Keratinocyte (primary cell): Measurements from ENCODE around the gene DGCR8. TPM values are rescaled to one million over a fixed set of nuclear protein-coding genes. Genes with fewer than 3 reads are reported as not detected.
A peak's percentile ranks its signal among the peaks of the same experiment; 100 is the strongest.

Experiments
- DNase-seq: peaks from one replicate; pipeline ENCODE4 v3.0.0-alpha.2; 2011; ENCODE audit warnings: low read depth, missing footprints, low spot score
- FAIRE-seq: peaks from 2 replicates; lab custom pipeline; 2011; peaks lifted over from hg19 to GRCh38; lab: Jason Lieb, UNC
- H2AFZ ChIP-seq: 2 replicates; pipeline ENCODE4 v1.6.0; 2012; ENCODE audit warnings: low read length, control low read depth, inconsistent platforms; ENCODE audit not compliant: control insufficient read depth
- H3K27ac ChIP-seq: 2 replicates; pipeline ENCODE4 v1.5.1; 2011; ENCODE audit warnings: low read length; ENCODE audit not compliant: control insufficient read depth, insufficient read depth
- H3K27me3 ChIP-seq: 3 replicates; pipeline ENCODE4 v1.6.0; 2011; ENCODE audit warnings: low read length; ENCODE audit not compliant: control insufficient read depth, insufficient read depth; ENCODE audit errors: extremely low read depth
- H3K36me3 ChIP-seq, 2 experiments: 2 replicates in 1 of 2; 3 replicates in 1 of 2; pipeline ENCODE4 v1.5.1; 2011; ENCODE audit warnings: low read length in 2 of 2, mild to moderate bottlenecking in 1 of 2; ENCODE audit not compliant: control insufficient read depth in 2 of 2, insufficient read depth in 2 of 2; ENCODE audit errors: extremely low read depth in 1 of 2
- H3K4me1 ChIP-seq: 3 replicates; pipeline ENCODE4 v1.5.1; 2011; ENCODE audit warnings: low read length; ENCODE audit not compliant: control insufficient read depth, insufficient read depth; ENCODE audit errors: extremely low read depth
- H3K4me2 ChIP-seq: 3 replicates; pipeline ENCODE4 v1.6.0; 2011; ENCODE audit warnings: low read depth, low read length; ENCODE audit not compliant: control insufficient read depth, insufficient read depth; ENCODE audit errors: extremely low read depth
- H3K4me3 ChIP-seq, 3 experiments: fragments of 200-600 bp in 1 of 3; sonication (generic) in 1 of 3; 2 replicates in 2 of 3; 3 replicates in 1 of 3; pipeline ENCODE4 v1.5.1; 2011 to 2016; ENCODE audit warnings: low read length in 3 of 3, mild to moderate bottlenecking in 3 of 3, control low read depth in 2 of 3, inconsistent platforms in 1 of 3, low read depth in 1 of 3, mixed read lengths in 1 of 3, mixed run types in 1 of 3, moderate library complexity in 1 of 3; ENCODE audit not compliant: control insufficient read depth in 2 of 3, insufficient read depth in 2 of 3; ENCODE audit errors: extremely low read depth in 1 of 3
- H3K79me2 ChIP-seq: 2 replicates; pipeline ENCODE4 v1.6.0; 2012; ENCODE audit warnings: low read length; ENCODE audit not compliant: control insufficient read depth, insufficient read depth
- H3K9ac ChIP-seq: 3 replicates; pipeline ENCODE4 v1.6.0; 2011; ENCODE audit warnings: low read length; ENCODE audit not compliant: control insufficient read depth, insufficient read depth; ENCODE audit errors: extremely low read depth
- H3K9me1 ChIP-seq: 3 replicates; pipeline ENCODE4 v1.6.0; 2011; ENCODE audit warnings: low read length; ENCODE audit not compliant: control insufficient read depth, insufficient read depth; ENCODE audit errors: extremely low read depth
- H3K9me3 ChIP-seq: 2 replicates; pipeline ENCODE4 v1.5.1; 2012; ENCODE audit warnings: low read depth, low read length; ENCODE audit not compliant: control insufficient read depth
- H4K20me1 ChIP-seq: 3 replicates; pipeline ENCODE4 v1.6.0; 2011; ENCODE audit warnings: low read length; ENCODE audit not compliant: control insufficient read depth, insufficient read depth; ENCODE audit errors: extremely low read depth
- CTCF ChIP-seq, 3 experiments: IDR thresholded peaks in 1 of 3; conservative IDR thresholded peaks in 1 of 3; optimal IDR thresholded peaks in 1 of 3; 2 replicates in 2 of 3; 3 replicates in 1 of 3; pipeline versions ENCODE3 to v1.5.1; 2011; ENCODE audit warnings: low read length in 3 of 3, mild to moderate bottlenecking in 3 of 3, moderate library complexity in 2 of 3, control low read depth in 1 of 3, inconsistent platforms in 1 of 3; ENCODE audit not compliant: insufficient read depth in 2 of 3; ENCODE audit errors: extremely low read depth in 1 of 3
- EZH2 ChIP-seq: IDR thresholded peaks from one replicate; pipeline ENCODE4 v1.6.1; 2012; ENCODE audit warnings: inconsistent platforms, mild to moderate bottlenecking, low read length, moderate library complexity
- dilution Hi-C: fragments of 300-500 bp; cut with MboI; formaldehyde crosslinking; loops from one replicate; pipeline ENCODE4 v1.7.0; 2020; ENCODE audit warnings: low sequenced_read_pairs; ENCODE audit not compliant: extremely low pct_ligation_motif_present
- polyA minus RNA-seq, 3 experiments: library from RNA; depleted of rRNA, polyadenylated mRNA; stranded (reverse); fragments of >200 nt; gene quantifications; 1 replicate in 1 of 3; 2 replicates in 1 of 3; 3 replicates in 1 of 3; pipeline ENCODE4 v1.2.3, GENCODE V29; 2011
- polyA plus RNA-seq, 5 experiments: library from polyadenylated mRNA; depleted of rRNA in 3 of 5; stranded (reverse) in 3 of 5; stranded (forward) in 1 of 5; unstranded in 1 of 5; fragments of >200 nt; gene quantifications; 1 replicate in 1 of 5; 2 replicates in 3 of 5; 3 replicates in 1 of 5; pipeline versions ENCODE4 v1.2.1 to v1.2.3, GENCODE V29; 2011 to 2012; ENCODE audit warnings: missing spikeins in 2 of 5, low read depth in 1 of 5, low replicate concordance in 1 of 5

DGCR8 gene
- polyA plus RNA-seq (14.3 to 24.3 TPM (median 17.2 TPM) in 3 replicates), polyA minus RNA-seq (15.3 to 41.9 TPM (median 20.6 TPM) in 3 replicates)
- 13.5 TPM for polyA plus RNA-seq (2011; ENCODE audit: low read depth)
- polyA plus RNA-seq (2011; cell fraction: cytosol; rRNA removed), result 11.2 and 13.8 TPM in 2 replicates
- polyA plus RNA-seq (2011; cell fraction: nucleus; rRNA removed), result 61.4 and 73.1 TPM in 2 replicates
- polyA plus RNA-seq (2012; ENCODE audit: low replicate concordance), result 14.1 and 20.0 TPM in 2 replicates
- polyA minus RNA-seq (2011; cell fraction: cytosol; rRNA and poly(A)+ RNA removed), result 11.7 TPM
- 21.3 and 26.5 TPM in 2 replicates for polyA minus RNA-seq (2011; cell fraction: nucleus; rRNA and poly(A)+ RNA removed)

- dilution Hi-C loops, result no loop called here
Observed at GRCh38 chr22:20079745-20080444, at the start of gene DGCR8. Gene DGCR8 (plus strand): TSS chr22:20080241. CDS start chr22:20085964, 5,723 bp downstream.

GRCh38 chr22:20031732-20032406, 48.2 kb upstream of the DGCR8 start:
- Histone ChIP-seq H2AFZ (no peak overlapping the region), H3K9me1 (no peaks in the 10 kb centered on the region), H3K36me3 (peaks cover 8 to 12% of the 10 kb centered on the region in 2 experiments), H3K27me3 (no peaks in the 10 kb centered on the region), H3K4me3 (no peak overlapping the region), H3K27ac (no peak overlapping the region), H3K9me3 (no peaks in the 10 kb centered on the region), H4K20me1 (peaks cover 3% of the 10 kb centered on the region), H3K79me2 (peaks cover 4% of the 10 kb centered on the region), H3K9ac (no peak overlapping the region), H3K4me2 (peak overlapping the region; percentile 45), H3K4me1 (peaks cover 13% of the 10 kb centered on the region)
- FAIRE-seq, result peak; percentile 44
- TF ChIP-seq CTCF (optimal IDR thresholded peaks at IDR 0.05 in 1 of 3, IDR thresholded peaks at IDR 0.05 in 1 of 3, conservative IDR thresholded peaks at IDR 0.05 in 1 of 3; ENCODE audit: extremely low read depth in 1 of 3, insufficient read depth in 2 of 3, low read length in 3 of 3) (no peak), EZH2 (no peak)
- no peak for DNase-seq
- dilution Hi-C loops, result no loop called here

More at GRCh38 chr22:20079745-20080444, at the start of gene DGCR8:
- TF ChIP-seq CTCF (optimal IDR thresholded peaks at IDR 0.05 in 1 of 3, IDR thresholded peaks at IDR 0.05 in 1 of 3, conservative IDR thresholded peaks at IDR 0.05 in 1 of 3; ENCODE audit: extremely low read depth in 1 of 3, insufficient read depth in 2 of 3, low read length in 3 of 3) (no peak), EZH2 (no peak)
- H3K27me3 ChIP-seq, result no peaks in the 10 kb centered on the region
- peaks cover 3 to 8% of the 10 kb centered on the region in 2 experiments for H3K36me3 ChIP-seq
- peak within 1 kb of the TSS; percentile 59 for H3K27ac ChIP-seq
- peaks cover 10% of the 10 kb centered on the region for H4K20me1 ChIP-seq
- H3K4me2 ChIP-seq, result peak within 1 kb of the TSS; percentile 91
- H3K4me3 ChIP-seq, result peak within 1 kb of the TSS; percentile 60 to 84 (median 72)
- peaks cover 45% of the 10 kb centered on the region for H3K79me2 ChIP-seq
- H3K4me1 ChIP-seq, result peaks cover 16% of the 10 kb centered on the region
- DNase-seq, result peak; percentile 49
- no peak for FAIRE-seq
- peak within 1 kb of the TSS; percentile 95 for H2AFZ ChIP-seq
- peaks cover 5% of the 10 kb centered on the region for H3K9me1 ChIP-seq
- H3K9ac ChIP-seq, result peak within 1 kb of the TSS; percentile 85
- no peaks in the 10 kb centered on the region for H3K9me3 ChIP-seq
